Retina (tissue), 1 donor: ENCODE results near the gene KDELR3.
A peak's percentile ranks its signal among the peaks of the same experiment; 100 is the strongest.

Source experiments
- DNase-seq: peaks from one replicate; pipeline ENCODE4 v3.0.0-alpha.2; 2016

The KDELR3 gene

DNA sequence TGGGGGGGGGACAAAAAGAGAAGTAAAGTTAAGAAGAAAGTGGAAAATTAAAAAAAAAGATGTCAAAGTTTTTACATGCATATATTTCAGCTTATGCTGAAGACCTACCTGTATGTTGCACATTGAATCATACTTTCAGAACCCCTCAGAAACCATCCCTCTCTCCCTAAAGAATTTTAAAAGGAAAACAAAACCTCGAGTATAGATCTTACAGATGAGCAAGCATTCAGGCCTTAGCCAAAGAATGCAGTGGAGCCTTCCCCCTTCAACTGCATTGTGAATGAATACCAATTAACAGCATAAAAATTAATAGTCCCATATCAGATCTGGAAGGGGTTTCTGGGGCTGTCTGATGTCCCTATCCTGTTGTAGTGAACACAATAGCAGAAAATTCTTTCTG, 16.3 kb downstream of the KDELR3 start:
- no peak for DNase-seq

DNA sequence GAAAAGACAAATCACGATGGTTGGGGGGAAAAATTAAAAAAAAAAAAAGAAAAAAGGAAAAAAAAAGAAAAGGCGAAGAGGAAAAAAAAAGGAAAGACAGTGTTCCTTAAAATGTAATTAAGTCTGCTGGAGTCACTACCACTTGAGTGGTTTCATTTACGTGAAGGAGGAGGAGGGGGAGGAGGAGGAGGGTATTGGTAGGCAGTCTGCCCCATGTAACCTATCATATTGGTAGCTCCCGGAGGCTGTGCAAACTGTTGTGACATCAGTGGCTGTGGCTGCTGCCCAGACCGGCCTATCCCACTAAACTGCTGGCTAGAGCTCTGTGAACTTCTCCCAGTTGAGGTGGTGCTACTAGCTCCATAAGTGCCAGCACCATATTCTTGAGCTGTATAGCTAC, 17.9 kb downstream of the KDELR3 start:
- DNase-seq: no peak

DNA sequence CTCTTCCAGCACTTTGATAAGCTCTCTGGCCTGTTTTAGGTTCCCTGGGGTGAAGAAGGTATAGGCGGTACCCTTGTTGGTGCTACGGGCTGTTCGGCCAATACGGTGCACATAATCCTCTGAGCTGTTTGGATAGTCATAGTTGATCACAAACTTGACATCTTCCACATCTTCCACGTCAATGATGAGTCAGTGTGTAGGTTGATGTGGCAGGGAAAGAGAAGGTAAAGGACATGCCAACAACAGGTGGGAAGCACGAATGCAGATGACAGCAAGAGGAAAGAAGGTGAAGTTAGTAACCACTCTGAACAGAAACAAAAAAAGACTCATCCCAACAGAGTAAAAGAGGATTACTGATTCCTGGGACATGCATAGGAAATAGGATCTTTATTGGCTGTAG, 20.1 kb downstream of the KDELR3 start:
- DNase-seq: no peak

DNA sequence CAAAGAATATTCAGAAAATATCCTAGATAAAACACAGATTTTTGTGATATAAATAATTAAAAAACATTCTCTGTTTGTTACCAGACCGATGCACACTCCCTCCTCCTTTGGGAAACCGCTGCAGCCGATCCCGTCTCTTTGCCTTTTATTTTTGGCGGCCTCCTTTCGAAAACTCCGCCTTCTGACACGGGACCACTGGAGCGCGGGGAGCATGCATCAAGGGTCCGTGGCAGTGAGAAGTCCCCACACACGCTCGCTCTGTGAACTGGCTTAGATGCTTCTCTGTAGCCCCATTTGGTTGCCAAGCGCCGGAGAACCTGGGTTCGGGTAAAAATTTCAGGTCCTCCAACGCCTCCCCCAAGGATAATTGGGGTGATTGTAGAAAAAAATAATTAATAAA, 21.2 kb downstream of the KDELR3 start:
- no peak for DNase-seq

DNA sequence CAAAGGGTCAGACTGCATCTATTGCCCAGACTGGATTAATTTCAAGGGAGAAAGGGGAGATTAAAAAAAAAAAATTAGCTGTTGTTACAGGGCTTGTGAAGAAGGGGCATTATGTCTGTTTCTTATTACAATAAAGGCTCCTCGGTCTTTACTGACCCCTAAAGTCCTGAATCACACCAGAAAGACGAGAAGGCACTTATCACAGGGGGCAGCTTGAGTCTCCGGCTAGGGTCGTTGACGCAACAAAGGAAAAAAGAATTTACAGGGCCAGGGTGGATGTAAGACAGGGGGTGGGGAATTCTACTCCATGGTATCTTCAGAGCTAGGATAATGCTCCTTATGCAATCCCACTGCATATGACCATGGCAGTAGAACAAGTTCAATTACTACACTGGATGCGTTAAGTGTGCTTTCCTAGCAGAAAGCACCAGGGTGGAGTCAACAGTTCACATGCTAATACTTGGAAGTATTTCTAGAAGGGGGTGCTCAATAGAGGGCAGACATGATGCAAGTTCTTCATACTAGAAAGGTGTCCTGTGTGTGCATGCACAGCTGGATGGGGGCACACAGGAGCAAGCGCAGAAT, 21.8 kb downstream of the KDELR3 start:
- no peak for DNase-seq

DNA sequence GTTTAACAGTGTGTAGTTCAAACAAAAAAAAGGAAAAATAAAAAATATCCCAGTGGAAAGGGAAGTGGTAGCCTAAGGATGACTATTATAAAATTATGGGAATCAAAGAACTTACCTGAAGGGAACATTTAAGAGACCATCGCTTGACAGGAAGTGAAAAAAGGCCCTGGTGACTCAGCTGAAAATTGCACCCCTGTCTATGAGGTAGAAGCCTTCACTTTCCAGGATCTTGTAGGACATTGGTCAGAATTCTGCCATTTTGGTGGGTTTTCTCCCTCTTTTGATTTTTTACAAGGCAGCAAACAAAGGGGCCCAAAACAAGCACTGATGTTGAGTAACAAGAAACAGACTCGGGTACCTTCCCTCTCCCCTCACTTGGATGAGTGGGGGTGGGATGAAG, 22.6 kb downstream of the KDELR3 start:
- DNase-seq: no peak

DNA sequence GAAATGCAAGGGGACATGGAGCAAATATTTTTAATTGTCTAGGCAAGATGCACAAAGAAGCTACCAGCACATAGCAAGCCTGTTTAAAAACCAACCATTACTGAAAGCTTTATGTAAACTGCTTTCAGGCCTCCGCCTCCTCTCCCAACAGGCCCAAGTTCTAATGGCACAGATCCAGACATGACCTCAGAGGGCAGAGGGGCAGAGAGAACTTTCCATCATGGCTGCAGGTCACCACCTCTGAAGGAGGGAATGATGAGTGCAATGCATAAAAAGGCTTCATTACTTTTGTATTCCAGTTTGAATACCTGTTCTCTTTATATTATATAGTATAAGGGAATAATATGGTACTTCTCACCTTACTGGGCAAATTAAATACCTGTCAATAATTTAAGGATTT, 23.0 kb downstream of the KDELR3 start:
- no peak for DNase-seq

DNA sequence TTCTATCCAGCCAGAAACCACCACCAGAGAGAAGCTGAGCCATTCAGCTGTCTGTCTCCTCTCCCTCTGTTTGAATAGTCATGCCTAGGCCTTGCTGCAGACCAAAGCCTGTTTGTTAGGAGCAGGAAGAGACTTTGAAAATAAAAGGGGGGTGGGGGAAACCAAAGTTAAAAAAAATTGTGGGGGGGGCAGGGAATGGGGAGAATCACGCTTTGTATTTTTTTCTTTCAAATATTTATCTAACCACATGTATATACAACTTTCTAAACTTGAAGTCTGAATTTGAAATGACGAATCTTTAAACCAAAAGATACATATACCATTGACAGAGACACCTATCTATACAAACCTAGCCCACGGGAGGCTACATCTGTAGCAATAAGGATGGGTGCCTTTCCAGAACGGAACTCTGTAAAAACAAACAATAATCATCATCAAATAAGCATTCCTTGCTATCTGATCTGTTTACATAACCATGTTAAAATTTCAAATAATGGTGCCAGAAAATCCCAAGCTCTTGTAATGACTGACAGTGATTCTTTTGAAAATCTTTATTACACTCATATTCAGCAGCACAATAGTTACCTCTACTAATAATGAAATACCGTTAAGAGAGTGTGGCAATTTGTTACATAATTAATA, 23.9 kb downstream of the KDELR3 start:
- no peak for DNase-seq

DNA sequence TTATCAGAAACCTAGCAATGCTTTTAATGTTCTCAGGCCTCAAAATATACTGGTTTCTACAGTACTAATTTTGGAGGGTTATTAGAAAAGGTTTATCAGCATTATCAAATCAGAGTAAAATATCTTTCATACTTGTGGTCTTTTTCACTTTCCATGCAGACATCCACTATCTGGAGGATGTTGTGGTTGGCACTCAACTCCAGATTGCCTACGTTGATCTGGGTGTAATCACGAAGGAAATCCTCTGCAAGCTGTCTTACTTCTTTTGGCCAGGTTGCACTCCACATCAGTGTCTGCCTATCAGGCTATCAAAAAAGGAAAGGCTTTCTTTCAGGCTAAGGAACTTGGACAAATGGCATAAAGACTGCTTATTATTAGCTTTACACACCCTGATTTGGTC, 26.6 kb downstream of the KDELR3 start:
- DNase-seq: no peak

DNA sequence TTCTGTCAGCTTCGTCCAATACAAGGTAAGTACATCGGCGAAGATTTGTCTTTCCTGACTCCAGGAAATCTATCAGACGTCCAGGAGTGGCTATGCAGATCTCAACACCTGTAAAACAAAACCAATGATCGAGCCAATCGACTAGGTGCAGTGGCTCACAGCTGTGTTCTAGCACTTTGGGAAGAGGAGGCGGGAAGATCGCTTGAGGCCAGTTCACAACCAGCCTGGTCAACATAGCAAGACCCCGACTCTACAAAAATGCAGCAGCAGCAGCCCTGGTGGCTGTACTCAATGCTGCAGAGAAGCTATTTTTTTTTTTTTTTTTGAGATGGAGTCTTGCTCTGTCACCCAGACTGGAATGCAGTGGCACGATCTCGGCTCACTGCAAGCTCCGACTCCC, 27.0 kb downstream of the KDELR3 start:
- no peak for DNase-seq

DNA sequence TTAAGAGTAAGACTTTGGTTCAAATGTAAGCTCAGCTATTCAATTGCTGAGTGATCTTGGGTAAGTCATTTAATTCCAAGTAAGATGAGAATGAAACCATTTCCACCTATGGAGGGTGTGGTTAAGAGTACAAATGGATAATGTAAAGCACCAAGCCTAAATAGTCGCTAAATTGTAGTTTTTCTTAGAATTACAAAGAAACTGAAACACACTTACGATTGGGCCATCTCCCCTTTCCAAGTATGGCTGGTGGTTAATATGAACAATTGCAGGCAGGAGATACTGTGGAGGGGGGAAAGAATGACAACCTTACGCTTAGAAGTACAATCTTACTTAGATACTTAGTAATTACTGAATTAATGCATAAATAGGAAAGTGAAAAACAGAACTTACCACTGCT, 30.0 kb downstream of the KDELR3 start:
- DNase-seq: no peak

DNA sequence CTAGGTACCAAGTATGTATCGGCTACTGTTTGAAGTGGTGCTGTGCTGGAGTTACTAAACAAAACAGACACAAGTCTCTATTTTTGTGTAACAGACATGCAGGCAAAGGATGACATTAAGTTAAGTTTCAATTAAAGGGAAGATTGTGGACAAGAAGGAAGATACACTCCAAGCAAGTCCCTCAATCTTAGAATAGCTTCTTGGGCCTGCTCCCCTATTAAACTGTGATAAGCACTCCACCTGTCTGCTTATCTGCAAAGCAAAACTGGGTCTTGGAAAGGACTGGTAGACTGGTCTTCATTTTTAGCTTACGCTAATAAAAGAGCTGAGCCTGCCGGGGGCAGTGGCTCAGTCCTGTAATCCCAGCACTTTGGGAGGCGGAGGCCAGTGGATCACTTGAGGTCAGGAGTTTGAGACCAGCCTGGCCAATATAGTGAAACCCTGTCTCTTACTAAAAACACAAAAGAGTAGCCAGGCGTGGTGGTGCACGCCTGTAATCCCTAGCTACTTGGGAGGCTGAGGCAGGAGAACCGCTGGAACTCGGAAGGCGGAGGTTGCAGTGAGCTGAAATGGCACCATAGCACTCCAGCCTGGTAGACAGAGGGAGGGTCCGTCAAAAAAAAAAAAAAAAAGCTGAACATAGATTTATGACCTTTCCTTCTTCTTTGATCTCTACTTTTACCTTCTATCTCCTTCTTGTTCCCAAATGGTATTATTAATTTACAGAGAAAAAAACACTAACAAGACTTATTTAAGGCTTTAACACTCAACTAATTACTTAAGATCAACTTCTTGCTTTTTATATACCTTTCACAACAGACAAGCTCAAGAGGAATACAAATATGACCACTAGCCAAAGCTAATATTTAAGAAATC, 34.1 kb downstream of the KDELR3 start:
- DNase-seq: no peak

DNA sequence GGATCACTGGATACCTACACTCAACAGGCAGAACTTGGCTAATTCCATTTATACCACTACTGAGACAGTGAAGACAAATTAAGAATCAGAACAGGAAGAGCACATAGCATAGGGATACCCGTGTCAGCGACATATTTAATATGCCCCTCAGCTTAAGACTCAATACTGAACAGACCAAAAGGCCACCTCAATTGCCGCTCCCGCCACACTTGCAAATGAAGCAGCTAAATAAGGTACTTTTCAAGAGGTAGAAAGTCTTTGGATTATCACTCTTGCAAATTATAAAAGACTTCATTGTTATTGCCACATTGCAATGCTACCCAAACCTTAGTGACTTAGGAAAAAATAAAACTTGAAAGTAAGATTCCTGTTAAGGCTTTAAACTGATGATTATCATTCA, 35.1 kb downstream of the KDELR3 start:
- DNase-seq: no peak

DNA sequence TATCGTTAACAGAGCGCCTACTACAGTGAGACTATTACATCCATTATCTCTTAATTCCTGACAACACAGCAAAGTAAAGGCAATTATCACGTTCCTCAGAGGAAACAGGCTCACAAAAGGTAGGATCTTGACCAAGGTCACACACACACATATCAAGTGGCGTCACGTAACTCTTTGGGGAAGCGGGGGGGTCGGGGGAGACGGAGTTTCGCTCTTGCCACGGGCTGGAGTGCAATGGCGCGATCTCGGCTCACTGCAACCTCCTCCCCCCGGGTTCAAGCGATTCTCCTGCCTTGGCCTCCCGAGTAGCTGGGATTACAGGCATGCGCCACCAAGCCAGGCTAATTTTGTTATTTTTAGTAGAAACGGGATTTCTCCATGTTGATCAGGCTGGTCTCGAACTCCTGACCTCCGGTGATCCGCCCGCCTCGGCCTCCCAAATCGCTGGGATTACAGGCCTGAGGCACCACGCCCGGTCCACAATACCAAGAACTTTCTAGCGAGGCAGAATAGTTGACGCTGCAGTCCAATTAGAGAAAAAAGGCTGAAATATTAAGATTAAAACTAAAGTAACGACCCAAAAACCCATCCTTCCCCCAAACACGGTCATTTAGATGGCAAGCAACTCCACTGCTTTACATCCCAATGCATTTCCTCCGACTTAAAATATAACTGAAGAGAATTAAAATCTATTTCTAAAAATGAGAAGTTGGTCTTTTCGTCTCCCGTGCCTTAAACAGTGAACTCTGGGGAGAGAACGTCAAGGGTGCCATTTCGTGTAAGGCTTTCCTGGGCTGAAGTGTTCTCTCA, 37.0 kb downstream of the KDELR3 start:
- DNase-seq: peak; percentile 44

DNA sequence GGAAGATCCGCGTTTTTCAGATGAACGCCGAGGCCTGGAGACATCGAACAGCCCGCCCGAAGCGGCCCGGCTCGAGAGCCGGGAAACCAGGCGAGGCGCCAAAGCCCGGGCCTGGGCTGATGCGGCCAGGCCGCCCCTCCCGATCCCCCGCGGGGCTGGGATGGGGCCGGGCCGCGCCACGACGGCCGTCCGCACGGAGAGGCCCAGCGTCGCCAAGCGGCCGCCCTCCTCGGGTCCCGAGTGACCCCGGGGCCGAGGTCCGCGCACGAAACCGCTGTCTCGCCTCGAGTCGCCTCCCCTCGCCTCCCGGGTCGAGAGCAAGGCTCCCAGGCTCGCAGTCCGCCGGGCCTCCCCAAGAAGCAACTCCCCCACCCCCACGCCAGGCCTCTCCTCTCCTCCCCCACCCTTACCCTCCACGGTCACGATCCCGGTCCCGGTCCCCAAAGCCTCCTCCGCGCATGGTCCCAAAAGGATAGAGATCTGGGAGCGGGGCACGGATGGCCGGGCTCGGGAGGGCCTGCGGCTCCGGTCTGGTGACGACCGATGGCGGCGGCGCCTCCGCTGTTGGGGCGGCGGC, 37.7 kb downstream of the KDELR3 start:
- peak; percentile 83 for DNase-seq

DNA sequence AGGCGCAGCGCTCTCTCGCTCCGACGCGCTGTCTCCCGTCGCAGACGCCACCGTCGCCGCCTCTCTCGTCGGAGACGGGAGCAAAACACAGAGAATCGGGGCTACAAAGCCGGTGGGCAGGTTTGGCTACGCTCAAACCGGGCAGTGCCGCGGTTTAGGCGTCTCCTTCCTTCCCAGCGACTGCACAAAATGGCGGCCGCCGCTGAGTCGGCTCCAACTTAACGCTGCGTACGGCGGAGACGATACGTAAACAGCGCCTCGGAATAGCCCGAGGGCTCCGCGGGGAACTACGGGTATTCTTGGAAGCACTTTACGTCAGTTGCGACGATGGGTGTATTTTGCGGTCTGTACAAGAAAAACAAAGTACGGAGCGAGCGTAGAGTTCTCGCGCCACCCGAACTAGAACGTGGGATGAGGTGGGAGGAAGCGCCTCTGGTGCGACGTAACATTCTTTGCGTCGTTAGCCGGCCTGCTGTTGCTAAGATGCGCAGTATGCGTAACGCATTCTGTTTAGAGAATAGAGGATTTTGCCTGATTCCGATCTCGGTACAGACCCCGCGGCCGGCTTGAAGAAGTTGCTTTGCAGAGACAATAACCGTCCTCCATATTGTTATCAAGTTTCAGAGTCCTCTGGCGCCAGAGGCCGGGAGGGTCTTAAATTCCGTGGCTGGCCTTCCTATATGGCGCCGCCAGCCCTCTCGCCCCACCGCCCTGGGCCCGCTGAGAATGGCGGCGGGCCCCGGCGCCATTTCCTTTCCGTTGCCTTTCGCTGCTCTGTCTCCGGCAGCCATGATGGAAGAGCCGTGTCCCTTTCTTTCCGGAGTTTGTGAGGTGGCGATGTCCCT, 38.4 kb downstream of the KDELR3 start, which contains the start of gene DDX17:
TSS of gene DDX17 (minus strand) at position 194 of the 845 bp plus-strand sequence.
- DNase-seq: peak; percentile 100

DNA sequence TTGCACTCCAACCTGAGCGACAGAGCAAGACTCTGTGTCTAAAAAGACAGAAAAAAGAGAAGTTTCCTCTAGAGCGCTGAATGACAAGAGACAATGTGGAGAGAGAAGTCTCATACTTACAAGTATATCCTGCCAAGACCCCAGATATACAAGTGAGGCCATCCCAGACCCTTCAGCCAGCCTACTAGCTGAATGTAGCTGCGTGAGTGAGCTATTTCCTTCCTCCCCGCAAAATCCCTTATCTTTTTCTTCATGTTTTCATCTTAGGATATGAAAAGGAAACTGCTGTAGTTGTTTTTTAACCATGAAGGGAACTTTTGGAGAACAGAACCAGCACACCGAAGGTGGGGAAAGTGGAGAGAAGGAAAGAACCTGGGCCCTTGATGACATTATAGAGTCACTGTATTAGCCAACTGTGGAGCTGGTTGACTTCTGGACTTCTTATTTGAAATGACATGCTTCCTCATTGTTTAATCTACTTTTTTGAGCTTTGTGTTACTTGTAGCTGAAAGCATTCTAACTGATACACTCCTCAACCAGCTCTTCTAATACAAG, 42.6 kb downstream of the KDELR3 start:
- DNase-seq: no peak

DNA sequence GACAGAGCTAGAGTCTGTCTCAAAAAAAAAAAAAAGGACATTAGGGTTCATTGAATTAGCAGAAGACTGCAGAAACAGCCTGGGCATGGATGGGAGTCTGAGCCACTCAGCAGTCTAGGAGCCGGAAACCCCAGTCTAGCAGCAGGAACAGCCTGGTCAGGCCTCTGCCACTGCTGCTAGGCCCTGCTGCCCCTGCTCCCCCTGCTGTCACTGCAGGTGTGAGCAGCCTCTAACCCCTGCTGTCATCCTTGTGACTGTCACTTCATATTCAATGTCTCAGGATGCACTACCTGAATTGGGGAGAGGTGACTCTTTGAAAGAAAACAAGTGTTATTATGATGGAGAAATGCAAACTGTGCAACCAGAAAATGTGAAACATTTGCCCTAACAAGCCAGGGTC, 45.2 kb downstream of the KDELR3 start:
- DNase-seq: no peak

DNA sequence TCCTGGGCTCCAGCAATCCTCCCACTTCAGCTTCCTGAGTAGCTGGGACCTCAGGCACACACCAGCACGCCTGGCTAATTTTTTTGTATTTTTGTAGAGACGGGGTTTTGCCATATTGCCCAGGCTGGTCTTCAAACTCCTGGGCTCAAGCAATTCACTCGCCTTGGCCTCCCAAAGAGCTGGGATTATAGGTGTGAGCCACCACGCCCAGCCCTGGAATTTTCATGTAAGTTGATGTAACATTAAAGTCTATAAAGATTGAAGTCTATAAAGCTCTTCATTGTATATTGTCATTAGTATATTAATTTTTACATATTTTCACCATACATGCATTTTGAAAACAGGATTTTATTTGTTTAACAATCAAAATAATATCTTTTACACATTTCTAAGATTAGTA, 50.7 kb downstream of the KDELR3 start:
- no peak for DNase-seq

DNA sequence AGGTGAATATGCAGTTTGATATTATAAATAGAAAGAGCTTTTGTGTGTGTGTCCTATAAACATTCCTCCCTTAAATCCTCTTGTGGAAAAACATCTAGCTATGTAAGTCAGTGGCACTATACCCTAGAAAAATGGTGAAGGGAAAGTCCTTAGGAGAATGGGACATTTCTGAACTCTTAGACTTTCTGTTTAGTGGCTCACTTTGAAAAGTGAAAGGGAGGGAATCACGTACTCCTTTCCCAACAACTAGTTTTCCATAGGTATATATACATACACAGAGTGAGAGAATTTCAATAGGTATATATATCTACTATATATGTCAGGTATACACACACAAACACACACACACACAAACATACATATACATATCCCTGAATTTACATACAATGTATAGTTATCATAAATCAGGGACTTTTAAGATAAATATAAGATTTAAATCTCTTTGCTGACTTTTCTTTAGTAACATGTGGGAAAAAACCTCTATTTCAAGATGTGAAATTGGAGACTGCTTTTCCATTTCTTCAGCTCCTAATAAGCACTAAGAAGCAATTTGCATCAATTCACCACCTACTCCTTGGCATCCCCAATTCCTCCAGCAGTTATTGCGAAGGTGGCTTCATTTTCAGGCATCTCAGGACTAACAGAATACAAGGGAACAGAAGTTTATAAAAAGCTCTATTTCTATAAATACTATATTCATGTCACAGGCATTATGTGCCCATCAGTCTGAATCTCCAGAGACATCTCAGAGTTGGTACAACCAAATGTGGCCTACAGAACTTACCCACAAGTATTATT, 51.8 kb downstream of the KDELR3 start:
- no peak for DNase-seq

DNA sequence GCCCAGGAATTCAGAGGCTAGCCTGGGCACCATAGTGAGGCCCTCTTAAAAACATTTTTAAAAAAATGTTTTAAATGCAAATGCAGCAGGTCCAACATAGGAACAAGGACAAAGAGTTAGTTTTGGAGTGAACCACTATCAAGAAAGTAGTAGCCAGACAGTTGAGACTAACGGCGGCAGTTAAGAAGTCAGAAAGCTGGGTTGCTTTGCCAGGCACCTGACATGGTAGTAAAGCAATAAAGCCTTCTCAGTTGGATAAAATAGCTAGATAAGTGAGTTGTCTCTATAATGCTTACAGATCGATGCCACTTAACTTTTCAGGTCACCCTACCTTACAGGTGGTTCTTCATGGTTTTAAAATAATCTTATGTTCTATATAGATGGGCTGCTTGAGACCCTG, 55.1 kb downstream of the KDELR3 start:
- DNase-seq: no peak
